Erythroblast (primary cell): ENCODE results near the gene PRDX1.
A peak's percentile ranks its signal among the peaks of the same experiment; 100 is the strongest.

Experiments used
- DNase-seq, 2 experiments: peaks; one replicate each; lab custom pipeline; 2025; lab: John Stamatoyannopoulos, UW
- GATA1 ChIP-seq: IDR thresholded peaks from 2 replicates; pipeline ENCODE4 v1.6.1; 2011; ENCODE audit warnings: low read depth, mild to moderate bottlenecking, control low read depth, low read length, moderate library complexity
- POLR2A ChIP-seq: IDR thresholded peaks from 2 replicates; pipeline ENCODE4 v1.6.1; 2011; ENCODE audit warnings: mild to moderate bottlenecking, low read length

PRDX1 gene

DNA sequence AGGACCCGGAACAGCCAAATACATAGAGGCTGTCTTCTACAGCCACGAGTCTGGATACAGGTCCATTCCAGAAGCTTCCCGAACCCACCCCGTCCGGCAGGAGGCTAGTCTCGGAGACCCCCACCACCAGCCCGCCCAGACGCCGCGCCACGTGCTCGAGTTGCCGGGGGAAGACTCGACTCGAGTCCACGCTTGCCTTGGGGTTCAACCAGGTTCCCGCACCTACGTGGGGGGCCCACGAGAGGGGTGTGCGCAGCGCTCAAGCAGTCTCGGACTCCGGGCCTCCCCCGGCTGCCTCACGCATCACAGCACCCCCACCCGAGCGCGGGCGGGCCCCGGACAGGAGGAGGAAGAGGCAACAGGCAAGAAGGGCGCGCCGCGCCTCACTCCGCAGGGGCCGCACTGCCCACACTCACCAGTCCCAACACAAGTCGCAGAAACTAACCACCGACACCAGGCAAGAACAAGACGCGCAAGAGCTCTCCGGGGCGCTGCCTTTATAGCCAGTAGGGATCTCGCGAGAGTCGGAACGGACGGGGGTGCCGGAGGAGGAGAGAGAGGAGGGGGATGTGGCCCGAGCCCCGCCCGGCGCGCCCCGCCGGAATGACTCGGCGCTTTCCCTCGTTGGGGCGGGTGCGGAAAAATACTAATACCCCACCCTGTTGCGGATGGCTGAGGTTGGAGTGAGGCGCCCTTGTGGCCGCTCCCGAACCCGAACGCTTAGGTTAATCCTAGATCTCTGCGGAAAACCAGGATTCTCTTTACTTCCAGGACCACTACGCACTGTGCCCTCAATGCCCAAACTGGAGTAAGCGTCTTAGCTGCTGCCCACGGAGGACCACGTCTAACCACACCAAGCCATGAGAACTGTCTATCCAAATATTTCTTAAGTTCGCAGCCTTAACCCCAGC, at the start of gene PRDX1:
TSS of gene PRDX1 (minus strand) at position 472 of the 911 bp plus-strand sequence. CDS start 2,841 bp downstream, outside the sequence.
- DNase-seq: peak; percentile 97 to 98
- peak; percentile 99 for TF ChIP-seq POLR2A
- TF ChIP-seq GATA1: no peak

- DNase-seq: no peak
- TF ChIP-seq GATA1 (no peak), POLR2A (no peak)
Measured at GRCh38 chr1:45570631-45571030, 48.9 kb upstream of the PRDX1 start.

GRCh38 chr1:45569962-45570581, 48.4 kb upstream of the PRDX1 start:
- peak; percentile 77 to 89 for DNase-seq
- TF ChIP-seq GATA1: no peak
- no peak for TF ChIP-seq POLR2A

DNA sequence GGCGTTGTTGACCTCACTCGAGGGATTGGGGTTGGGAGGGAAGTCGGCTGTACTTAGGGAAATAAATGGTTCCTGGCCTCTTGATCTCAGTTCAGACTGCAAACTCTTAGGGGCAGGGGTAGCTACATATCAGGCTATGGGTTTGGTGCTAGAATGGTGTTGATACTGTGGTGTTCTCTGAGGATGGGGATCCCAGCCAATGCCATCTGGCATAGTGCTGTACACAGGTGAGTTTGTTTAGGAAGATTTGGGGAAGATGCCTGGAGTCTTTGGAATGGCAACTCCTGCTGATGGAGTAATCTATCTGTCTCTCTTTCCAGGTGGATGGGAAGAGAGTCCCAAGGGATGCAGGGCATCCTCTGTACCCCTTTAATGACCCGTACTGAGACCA, 47.9 kb upstream of the PRDX1 start:
- DNase-seq: no peak
- TF ChIP-seq POLR2A (no peak), GATA1 (no peak)

DNA sequence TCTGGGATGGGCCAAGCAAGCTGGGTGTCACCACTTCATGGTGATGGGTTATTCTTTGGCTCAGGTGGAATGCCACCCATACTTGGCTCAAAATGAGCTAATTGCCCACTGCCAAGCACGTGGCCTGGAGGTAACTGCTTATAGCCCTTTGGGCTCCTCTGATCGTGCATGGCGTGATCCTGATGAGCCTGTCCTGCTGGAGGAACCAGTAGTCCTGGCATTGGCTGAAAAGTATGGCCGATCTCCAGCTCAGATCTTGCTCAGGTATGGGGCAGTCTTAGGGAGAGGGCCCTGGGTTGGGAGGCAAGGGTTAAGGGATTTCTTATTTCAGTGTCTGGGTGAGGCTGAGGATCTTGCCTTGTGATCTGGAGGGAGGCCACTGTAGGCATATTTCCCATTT, 46.7 kb upstream of the PRDX1 start:
- TF ChIP-seq GATA1: no peak
- DNase-seq: no peak

- TF ChIP-seq POLR2A (no peak), GATA1 (no peak)
Measured at GRCh38 chr1:45567911-45568310, 46.2 kb upstream of the PRDX1 start.

GRCh38 chr1:45566722-45567121, 45.0 kb upstream of the PRDX1 start:
- DNase-seq: no peak
- TF ChIP-seq POLR2A (no peak), GATA1 (no peak)

More at GRCh38 chr1:45567911-45568310, 46.2 kb upstream of the PRDX1 start:
- no peak for DNase-seq

DNA sequence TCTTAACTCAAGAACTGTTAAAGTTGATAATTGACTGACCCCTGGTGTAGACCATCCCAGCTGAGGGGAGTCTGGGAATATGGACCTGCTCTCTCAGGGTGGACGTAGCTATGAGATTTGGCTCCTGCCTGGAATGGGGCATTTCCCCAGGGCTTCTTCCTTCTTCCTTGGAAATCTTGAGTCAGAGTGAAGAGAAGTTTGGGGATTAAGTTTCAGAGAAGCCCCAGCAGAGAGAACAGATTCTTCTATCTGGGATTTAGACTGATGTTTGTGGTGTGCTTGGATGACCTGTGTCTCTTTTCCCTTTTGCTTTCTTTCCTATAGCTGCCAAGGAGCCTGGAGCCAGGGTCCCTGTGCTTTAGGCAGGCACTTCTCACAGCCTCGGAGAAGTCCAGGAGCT, 42.2 kb upstream of the PRDX1 start:
- no peak for DNase-seq
- no peak for TF ChIP-seq POLR2A
- TF ChIP-seq GATA1: no peak

- no peak for DNase-seq
- TF ChIP-seq GATA1 (no peak), POLR2A (no peak)
Measured at GRCh38 chr1:45557422-45557944, 35.8 kb upstream of the PRDX1 start.

DNA sequence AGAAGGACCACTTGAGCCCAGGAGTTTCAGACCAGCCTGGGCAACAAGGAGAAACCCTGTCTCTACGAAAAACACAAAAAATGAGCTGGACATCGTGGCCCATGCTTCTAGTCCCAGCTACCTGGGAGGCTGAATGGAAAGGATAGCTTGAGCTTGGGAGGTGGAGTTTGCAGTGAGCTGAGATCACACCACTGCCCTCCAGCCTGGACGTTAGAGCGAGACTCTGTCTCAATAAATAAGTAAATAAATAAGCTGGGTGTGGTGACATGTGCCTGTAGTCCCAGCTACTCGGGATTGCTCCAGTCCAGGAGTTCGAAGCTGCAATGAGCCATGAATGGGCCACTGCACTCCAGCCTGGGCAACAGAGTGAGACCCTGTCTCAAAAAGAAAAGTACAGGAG, 32.5 kb upstream of the PRDX1 start:
- no peak for TF ChIP-seq GATA1
- no peak for TF ChIP-seq POLR2A
- no peak for DNase-seq

- DNase-seq: no peak
- no peak for TF ChIP-seq POLR2A
- TF ChIP-seq GATA1: no peak
Measured at GRCh38 chr1:45552331-45552730, 30.6 kb upstream of the PRDX1 start.

- TF ChIP-seq GATA1: no peak
- no peak for TF ChIP-seq POLR2A
- no peak for DNase-seq
Measured at GRCh38 chr1:45551684-45552083, 30.0 kb upstream of the PRDX1 start.

GRCh38 chr1:45550401-45551351, 29.0 kb upstream of the PRDX1 start, which contains the start of gene AKR1A1:
Gene AKR1A1 (plus strand): TSS chr1:45550826. CDS start chr1:45561795, 10,969 bp downstream.
- DNase-seq: peak; percentile 86 to 87
- TF ChIP-seq POLR2A: peak; percentile 87
- no peak for TF ChIP-seq GATA1
